PFSK-1 (cell line): Measurements from ENCODE around the gene SIPA1L3.

ENCODE experiments used
- FOXP2 ChIP-seq: optimal IDR thresholded peaks from 2 replicates; pipeline ENCODE3; 2011; ENCODE audit warnings: borderline replicate concordance, control low read depth, inconsistent platforms; ENCODE audit not compliant: insufficient read depth; ENCODE audit errors: extremely low read length, extremely low read depth
- POLR2AphosphoS5 ChIP-seq: IDR thresholded peaks from 2 replicates; pipeline ENCODE4 v1.6.1; 2012; ENCODE audit warnings: low read depth, mild to moderate bottlenecking, control low read depth, low read length, moderate library complexity
- REST ChIP-seq, 2 experiments: IDR thresholded peaks; 2 replicates each; pipeline versions ENCODE4 v1.6.1 to v1.8.0; 2011 to 2012; ENCODE audit warnings: low read depth in 2 of 2, low read length in 2 of 2, control low read depth in 1 of 2, inconsistent platforms in 1 of 2, mild to moderate bottlenecking in 1 of 2, moderate library complexity in 1 of 2; ENCODE audit not compliant: insufficient read depth in 1 of 2
- SIN3A ChIP-seq: IDR thresholded peaks from 2 replicates; pipeline ENCODE4 v1.6.1; 2012; ENCODE audit warnings: mild to moderate bottlenecking, low read length, moderate library complexity, borderline replicate concordance; ENCODE audit not compliant: insufficient read depth
- TAF1 ChIP-seq: IDR thresholded peaks from 2 replicates; pipeline ENCODE4 v1.6.1; 2012; ENCODE audit warnings: low read length, control low read depth, borderline replicate concordance; ENCODE audit not compliant: insufficient read depth

SIPA1L3 gene

GRCh38 chr19:37972803-37973202 lies 65.8 kb downstream of the SIPA1L3 start:
- TF ChIP-seq POLR2AphosphoS5 (no peak), FOXP2 (no peak), TAF1 (no peak), REST (IDR thresholded peaks at IDR 0.05; ENCODE audit: insufficient read depth in 1 of 2, low read depth in 2 of 2, low read length in 2 of 2) (no peak)

- TF ChIP-seq SIN3A (no peak), FOXP2 (no peak), TAF1 (no peak), REST (IDR thresholded peaks at IDR 0.05; ENCODE audit: insufficient read depth in 1 of 2, low read depth in 2 of 2, low read length in 2 of 2) (no peak), POLR2AphosphoS5 (no peak)
These were observed 66.7 kb downstream of the SIPA1L3 start for GRCh38 chr19:37973666-37974065.

GRCh38 chr19:37975071-37975470 lies 68.1 kb downstream of the SIPA1L3 start:
- TF ChIP-seq FOXP2 = no peak
- TF ChIP-seq REST (IDR thresholded peaks at IDR 0.05; ENCODE audit: insufficient read depth in 1 of 2, low read depth in 2 of 2, low read length in 2 of 2) = no peak
- TF ChIP-seq POLR2AphosphoS5 = no peak
- no peak for TF ChIP-seq TAF1
- no peak for TF ChIP-seq SIN3A

- no peak for TF ChIP-seq REST (IDR thresholded peaks at IDR 0.05; ENCODE audit: insufficient read depth in 1 of 2, low read depth in 2 of 2, low read length in 2 of 2)
- TF ChIP-seq POLR2AphosphoS5 = no peak
- TF ChIP-seq FOXP2 = no peak
- no peak for TF ChIP-seq TAF1
- no peak for TF ChIP-seq SIN3A
These were observed 68.8 kb downstream of the SIPA1L3 start for GRCh38 chr19:37975596-37976515.

- TF ChIP-seq FOXP2 (no peak), SIN3A (no peak), POLR2AphosphoS5 (no peak), REST (IDR thresholded peaks at IDR 0.05; ENCODE audit: insufficient read depth in 1 of 2, low read depth in 2 of 2, low read length in 2 of 2) (no peak), TAF1 (no peak)
These were observed 70.4 kb downstream of the SIPA1L3 start for GRCh38 chr19:37977391-37977790.
